WI38 (cell line): ENCODE data around the gene ITPR1.

Source experiments
- H3K4me3 ChIP-seq: 2 replicates; pipeline ENCODE4 v1.5.1; 2011; ENCODE audit warnings: low read depth, mild to moderate bottlenecking, control low read depth, low read length
- CTCF ChIP-seq: IDR thresholded peaks from 2 replicates; pipeline ENCODE4 v1.5.1; 2012; ENCODE audit warnings: low read depth, mild to moderate bottlenecking, control low read depth, low read length

Gene ITPR1

DNA sequence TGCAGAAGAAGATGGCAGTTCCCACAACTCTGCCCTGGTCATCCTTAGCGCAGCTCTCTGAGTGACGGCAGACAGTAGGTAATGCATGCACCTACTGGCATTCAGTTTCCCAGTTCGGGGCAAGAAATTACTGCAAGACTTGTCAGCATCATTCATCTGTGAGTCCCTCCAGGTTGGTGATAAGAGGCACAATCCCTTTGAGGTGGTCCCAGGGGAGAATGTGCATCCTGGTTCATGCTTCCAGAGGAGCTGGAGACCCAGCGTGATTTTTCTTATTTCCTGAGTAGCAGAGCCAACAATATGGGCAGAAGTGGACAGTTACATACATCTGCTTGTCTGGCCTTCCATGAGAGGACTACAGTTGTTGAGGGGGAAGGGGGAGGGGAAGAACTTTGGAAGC lies 250.2 kb downstream of the ITPR1 start:
- no peak overlapping the region for H3K4me3 ChIP-seq
- no peak for TF ChIP-seq CTCF

DNA sequence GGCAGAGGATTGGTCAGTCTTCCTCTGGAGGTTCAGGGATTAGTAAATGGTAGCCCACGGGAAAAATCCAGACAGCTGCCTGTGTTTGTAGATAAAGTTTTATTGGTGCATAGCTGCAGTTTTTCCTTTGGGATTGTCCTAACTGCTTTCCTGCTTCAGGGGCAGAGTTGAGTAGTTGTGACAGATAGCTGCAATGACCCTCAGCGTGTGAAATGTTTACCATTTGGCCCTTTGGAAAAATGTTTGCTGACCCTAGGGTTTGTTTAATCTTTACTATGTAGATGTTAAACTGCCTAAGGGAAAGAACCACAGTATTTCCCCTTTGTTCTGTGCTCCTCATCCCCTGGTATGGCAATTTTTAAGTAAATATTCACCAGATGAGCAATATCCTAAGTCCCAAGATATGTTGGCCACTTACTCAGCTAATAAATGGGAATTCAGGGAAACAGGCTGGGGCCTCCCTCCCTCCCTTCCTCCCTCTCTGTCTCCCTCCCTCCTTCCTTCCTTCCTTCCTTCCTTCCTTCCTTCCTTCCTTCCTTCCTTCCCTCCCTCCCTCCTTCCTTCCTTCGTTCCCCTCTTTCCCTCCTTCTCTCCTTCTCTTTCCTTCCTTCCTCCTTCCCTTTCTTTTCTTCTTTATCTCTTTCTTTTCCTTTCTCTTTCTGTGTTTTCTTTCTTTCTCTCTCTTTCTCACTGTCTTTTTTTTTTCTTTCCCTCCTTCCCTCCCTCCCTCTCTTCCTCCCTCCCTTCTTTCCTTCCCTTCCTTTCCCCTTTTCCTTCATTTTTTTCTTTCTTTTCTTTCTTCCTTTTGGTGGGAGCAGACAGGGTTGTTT lies 251.5 kb downstream of the ITPR1 start:
- H3K4me3 ChIP-seq: no peak overlapping the region
- no peak for TF ChIP-seq CTCF

DNA sequence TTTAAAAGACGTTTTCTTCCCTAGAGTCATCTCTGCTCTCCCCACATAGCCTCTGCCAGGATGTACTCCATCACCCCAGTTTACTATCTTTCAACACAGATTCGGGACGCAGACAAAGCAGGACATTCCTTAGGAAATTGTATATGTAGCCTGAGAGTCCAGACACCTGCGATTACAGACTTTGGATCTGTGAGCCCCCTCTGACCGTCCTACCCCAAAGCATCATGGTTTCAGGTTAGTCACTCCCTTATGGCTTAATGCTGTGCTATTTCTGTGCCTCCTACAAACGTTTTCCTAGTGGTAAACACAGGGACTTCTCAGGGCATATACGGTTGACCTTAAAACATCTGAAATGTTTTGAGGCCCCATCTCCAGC lies 252.1 kb downstream of the ITPR1 start:
- TF ChIP-seq CTCF: no peak

DNA sequence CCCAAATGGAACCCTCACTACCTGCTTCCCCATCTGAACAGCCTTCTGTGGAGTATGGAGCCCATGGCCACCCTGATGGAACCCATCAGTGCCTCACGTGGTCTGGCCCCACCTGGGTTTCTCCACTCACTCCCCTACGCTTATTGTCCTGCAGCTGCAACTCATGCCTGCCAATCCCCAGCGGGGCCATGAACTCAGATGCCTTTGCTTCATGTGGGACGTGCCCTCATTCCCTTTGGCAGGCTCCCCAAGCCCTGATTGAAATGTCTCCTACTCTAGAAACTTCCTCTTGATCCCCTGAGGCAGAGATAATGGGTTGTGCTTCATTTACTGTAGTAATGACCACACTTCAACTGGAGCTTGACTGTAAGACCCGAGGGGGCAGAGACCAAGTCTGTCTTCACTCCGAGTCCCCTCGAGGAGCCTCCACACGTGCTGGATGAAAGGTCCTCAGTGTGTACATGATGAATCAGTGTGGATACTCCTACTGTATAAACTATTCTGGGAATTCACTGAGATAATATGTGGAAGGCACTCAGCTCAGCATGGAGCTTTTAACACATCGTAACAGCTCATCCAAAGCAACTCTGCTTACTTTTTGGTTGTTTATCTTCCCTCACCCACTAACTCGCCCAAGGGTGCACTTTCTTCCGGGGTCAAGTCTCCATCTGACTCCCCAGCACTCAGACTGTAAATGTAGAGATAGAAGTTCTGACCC lies 253.3 kb downstream of the ITPR1 start:
- no peak for TF ChIP-seq CTCF
- no peak overlapping the region for H3K4me3 ChIP-seq

More for the DNA sequence above, 252.1 kb downstream of the ITPR1 start:
- H3K4me3 ChIP-seq: no peak overlapping the region

GRCh38 chr3:4748127-4748526 lies 255.0 kb downstream of the ITPR1 start:
- no peak for TF ChIP-seq CTCF

GRCh38 chr3:4748701-4749378 lies 255.7 kb downstream of the ITPR1 start:
- H3K4me3 ChIP-seq: no peak overlapping the region
- no peak for TF ChIP-seq CTCF

More at GRCh38 chr3:4748127-4748526, 255.0 kb downstream of the ITPR1 start:
- no peak overlapping the region for H3K4me3 ChIP-seq
